NCI-H2029 treated with DMSO at 0.1 percent for 48 hours (cell line): ENCODE data around the gene ABCA4.
"Not testable (repeated sequence)": the region's sequence is repeated elsewhere in the genome, so short reads cannot be mapped to it uniquely, and the experiment has no call there.

ENCODE experiments used
- DNase-seq: peaks from one replicate; lab custom pipeline; 2025; lab: John Stamatoyannopoulos, UW

Gene ABCA4

DNA sequence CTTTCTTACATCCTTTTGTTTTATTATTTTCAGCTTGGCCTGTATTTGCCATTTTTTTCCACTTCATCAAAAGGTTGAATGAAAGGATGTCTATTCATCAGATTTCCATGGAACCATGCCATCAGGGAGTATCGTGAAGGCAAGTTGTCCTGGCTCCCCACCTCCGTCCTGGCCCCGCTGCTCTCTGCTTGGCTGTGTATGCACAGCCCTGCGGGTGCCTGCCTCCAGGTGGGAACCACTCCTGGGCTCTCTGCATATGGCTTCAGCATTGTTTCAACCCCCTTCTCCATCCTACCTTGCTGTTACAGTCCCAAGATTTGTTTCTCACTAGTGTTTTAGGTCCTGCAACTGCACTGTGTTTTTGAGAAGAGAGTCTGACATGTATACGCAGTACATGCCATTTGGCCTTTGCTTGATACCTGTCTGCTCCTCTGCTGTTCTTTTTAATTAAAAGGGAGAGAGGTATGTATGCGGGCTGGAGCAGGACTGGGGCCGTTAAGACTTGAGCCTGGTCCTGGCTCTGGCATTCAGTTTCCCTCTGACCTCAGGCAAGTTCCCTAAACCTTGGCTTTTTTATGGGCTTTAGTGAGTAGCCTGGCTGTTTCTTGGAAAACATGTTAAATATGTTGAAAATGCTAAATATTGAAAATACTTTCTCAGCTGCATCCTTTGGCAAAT lies 141.8 kb downstream of the ABCA4 start:
- DNase-seq, result no peak

DNA sequence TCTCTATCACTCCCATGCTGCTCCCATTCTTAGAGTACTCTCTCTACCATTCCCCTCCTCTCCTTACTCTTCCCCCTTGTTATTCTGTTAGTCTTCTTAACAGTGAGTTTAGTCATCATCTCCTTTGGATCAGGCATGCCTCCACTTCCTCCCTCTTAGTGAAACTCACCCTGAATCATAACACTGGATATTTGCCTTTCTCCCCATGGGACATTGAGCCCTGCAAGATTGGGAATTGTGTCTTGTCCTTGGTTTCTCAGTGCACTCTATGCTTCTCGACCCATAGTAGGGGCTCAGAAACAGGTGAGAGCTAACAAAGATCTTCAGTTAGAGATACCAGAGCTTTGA lies 143.4 kb downstream of the ABCA4 start:
- no peak for DNase-seq

DNA sequence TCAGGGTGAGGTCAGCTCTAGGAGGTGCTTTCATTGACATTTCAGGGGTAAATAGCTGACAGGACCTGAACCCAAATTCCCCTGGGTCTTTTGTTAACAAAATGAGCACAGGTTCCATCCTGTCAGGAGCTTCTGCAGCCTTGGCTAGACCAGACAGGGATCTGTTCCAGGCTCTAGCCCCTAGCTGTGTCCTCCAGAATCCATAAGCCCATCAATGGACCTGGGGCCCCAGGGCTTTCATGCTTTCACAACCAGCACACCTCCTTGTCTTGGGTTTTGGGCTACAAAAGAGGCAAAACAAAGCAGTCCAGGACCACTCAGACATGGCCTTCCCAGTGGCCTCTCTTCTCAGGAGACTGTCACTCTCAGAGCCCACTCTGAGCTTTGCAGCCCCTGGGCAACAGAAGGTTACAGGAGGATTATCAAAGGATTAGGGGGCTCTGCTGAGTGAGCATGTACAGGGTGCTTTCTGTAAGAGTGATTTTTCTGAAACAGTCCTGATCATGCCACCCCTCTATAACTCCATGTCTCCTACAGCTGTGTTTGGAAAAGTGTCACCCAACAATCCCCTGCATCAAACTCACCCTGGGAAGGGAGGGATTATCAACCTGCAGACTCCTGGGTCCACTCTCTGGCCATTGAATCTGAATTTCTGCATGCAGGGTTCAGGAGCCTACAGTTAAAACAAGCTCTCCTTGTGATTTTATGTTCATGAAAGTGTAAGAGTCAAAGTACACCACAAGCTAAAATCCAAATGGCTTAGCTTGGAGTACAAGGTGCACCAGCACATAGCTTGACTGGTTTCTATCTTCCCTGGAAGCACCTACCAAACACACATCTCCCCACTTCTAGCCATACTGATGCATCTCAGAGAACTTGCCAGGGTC lies 144.0 kb downstream of the ABCA4 start:
- DNase-seq, result no peak

DNA sequence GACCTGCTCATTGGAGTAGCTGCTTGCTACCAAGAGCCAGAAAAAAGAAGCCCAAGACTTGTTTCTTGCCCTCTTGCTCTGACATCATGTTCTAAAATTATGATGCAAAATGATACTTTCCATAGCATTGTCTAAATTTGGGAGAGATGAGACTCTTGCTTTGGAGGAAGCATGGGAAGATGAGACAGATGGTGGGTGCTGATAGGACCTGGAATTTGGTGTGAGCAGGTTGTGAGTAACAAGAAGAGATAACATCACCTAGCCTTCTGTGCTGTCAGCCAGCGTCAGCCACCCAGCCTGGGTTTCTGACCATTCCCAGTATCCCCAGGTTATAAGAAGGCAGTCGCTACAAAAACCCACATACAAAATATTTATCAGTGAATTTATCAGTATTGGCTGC lies 144.7 kb downstream of the ABCA4 start:
- no peak for DNase-seq

DNA sequence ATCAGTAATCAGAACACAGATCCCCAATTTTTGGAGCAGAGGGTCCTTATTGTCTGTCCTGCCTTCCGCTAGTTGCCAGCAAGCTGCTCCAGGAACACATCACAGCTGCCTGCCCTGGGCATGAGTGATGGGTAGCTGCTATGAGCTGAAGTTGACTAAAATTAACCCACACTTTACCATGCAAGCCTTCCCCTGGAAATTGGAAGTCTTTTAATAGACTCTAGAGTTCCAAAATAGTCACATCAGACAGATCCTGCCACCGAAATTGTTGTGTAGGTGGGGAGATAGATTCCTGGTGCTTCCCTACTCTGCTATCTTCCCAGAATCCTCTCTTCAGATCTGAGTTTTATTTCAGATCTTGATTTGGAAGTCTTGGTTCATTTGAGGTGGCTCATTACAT lies 148.6 kb downstream of the ABCA4 start:
- DNase-seq, result no peak

DNA sequence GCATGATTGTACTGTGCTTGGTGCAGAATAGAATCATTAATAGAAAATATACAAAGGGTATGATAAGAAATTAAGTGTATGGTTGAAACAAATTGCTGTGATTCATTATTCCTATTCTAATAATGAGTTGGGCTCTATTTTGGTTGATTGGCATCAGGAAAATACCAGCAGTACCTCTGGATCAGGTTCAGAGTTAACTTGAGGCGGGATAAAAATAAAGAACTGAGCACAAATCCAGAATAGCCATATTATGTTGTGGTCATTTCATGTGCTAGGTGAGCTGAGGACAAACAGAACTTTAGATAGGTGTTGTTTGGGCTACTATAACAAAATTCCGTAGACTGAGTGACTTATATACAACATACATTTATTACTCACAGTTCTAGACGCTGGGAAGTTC lies 151.1 kb downstream of the ABCA4 start:
- DNase-seq, result no peak

DNA sequence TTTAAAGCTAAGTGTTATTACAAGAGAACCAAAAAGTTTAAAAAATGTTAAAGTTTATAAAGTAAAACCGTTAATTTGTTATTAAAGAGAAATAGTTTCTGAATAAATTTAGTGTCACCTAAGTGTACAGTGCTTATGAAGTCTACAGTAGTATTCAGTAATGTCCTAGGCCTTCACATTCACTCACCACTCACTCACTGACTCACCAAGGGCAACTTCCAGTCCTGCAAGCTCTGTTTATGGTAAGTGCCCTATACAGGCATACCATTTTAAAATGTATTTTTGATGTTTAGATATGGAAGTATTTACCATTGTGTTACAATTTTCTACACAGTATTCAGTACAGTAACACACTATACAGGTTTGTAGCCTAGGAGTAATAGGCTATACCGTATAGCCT lies 151.6 kb downstream of the ABCA4 start:
- DNase-seq, result no peak

DNA sequence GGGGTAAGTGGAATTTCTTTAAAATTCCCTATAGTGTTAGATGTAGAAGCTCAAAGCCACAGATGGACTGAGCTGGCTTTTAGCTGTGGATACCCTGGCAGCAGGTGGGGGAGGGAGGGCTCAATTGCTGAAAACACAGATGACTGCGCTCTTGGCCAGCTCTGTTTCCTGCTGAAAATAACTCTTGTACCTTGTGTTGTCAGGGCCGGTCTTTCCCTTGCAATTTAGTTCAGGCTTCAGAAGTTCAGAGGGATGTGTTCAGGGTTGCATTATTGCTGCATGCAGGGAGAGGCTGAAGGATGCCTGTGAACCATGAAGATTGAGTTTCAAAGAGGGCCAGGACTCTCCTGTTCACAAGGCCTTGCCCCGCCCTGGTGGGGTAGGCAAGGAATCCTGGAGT lies 153.6 kb downstream of the ABCA4 start:
- DNase-seq, result no peak

DNA sequence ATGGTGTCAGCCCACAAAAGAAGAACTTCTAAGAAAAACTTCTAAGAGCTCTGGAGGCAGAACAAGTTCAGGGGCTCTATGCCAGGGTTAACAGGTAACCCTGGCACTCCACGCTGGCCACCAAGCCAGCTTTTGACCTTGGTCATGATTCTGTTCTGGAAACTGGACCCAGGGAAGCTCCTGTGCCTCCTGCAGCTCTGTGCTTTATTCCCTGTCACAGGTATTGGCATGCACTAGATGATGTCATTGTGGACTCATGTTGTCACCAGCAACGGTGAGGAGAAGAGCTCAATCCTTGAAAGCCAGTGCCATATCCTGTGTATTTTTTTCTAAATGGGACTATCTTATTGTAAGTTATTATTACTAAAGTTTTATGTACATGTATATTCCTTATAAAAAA lies 155.1 kb downstream of the ABCA4 start:
- no peak for DNase-seq

DNA sequence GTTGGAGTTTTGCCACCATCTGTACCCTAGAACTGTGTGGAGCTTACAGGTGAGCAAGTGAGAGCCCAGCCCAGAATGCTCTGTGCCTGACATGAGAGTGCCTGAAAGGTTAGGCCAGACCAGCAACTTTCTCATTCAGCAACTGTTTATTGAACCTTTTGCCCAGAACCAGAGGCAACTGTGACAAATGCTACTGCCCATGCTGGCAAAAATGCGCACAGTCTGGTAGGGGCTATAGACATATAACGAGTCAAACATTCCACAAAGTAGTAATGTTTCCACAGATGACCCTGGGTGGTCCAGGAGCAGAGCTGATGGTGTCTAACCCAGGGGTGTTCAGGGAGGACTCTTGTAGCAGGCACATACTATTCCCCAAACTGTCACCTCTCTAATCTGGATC lies 155.7 kb downstream of the ABCA4 start:
- DNase-seq, result no peak

DNA sequence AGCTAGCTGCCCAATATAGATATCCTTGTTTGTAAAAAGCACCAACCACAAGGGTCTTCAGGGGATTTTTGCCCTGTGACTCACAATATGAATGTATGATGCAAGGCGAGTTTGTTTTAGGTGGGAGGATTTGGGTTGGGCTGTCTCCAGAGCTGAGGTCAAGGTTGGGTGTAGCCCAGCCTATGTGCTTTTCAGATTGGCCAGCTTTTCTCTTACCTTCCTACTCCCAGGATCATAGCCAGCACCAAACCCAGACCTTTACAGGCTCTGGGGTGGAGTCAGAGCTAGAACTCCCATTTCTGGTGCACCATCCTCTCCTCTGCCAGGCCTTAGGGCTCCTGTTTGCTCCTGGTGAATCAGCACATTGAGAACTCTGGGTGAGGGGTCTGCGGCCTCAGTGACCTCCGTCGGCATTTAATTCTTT lies 156.2 kb downstream of the ABCA4 start:
- DNase-seq, result no peak

DNA sequence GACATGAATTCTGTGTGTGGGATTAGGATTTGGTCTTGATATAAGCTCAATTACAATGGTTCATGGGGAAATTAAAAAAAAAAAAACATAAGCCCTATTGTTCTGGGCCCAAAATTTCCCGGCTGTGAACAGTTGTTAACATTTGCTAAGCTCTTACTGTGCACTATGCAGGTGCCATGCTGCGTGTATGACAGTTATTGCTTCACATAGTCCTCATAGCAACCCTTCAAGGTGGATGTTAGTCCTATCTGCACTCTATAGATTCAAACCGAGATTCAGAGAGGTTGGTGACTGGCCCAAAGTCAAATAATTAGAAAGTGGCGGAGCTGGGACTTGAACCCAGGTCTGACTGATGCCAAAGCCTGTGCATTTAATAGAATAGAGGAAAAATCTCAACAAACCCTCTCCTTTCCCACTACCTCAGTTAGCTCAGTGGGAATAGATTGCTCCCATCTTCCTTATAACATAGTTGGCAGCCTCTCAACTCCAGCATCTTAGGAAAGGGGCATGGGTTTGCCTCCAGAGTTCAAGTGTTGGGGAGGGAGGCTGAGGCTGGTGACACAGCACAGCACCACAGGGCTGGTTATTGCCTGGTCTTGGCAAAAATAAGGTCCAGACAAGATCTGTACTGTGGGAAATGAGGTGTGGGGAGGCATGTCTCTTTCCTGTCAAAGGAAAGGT lies 156.7 kb downstream of the ABCA4 start:
- DNase-seq, result no peak

DNA sequence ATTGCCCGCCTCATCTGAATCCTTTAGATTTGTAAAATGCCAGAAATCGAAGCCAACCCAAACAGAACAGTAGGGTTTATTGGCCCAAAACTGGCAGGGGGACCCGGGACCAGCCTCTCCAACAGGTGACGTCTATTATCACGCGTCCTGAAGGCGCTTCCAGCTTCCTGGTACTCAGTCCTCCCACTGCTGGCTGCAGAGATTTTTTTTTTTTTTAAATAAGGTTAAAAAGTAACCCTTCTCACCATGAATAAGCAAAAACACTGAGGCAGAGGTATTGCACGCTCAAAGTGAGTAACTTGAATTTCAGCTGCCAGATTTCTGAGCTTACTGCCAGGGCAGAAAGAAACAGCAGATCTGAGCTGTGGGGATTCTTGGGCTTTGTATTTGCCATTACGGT lies 157.4 kb downstream of the ABCA4 start:
- no peak for DNase-seq

DNA sequence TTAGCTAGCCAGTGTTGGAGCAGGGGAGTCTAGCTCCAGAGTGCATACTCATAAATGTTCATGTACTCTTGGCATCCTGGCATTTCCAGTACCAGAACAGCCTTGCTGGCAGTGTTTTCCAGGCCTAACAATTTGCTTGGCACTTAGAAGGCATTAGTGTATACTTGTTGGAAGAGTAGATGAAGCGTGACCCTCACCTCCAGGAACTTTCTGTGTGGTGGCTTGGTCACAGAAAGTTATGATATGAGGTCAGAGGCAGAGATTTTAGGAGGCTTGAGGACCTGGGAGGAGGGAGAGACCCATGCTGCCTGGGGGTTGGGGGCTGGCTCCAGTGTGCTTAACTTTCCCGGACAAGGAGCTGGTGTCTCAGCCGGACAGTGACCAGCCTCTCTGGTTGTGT lies 159.0 kb downstream of the ABCA4 start:
- DNase-seq, result no peak

DNA sequence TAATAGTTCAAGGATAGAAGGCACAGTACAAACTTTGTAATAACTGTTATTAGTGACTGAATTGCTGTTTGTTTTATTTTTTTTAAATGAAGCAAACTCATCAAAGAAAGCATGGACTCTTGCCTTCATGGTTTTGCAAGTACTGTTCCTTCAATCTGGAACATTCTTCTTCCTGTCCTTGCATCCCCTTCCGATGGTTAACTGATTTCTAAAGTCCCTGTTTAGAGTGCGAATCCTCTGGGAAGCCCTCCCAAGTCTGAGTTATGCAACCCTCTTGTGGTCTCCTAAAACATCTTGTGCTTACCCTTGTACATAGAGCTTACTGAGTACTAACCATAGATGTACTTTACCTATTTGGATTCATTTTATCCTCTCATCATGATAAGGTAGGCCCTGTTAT lies 159.5 kb downstream of the ABCA4 start:
- DNase-seq, result no peak

DNA sequence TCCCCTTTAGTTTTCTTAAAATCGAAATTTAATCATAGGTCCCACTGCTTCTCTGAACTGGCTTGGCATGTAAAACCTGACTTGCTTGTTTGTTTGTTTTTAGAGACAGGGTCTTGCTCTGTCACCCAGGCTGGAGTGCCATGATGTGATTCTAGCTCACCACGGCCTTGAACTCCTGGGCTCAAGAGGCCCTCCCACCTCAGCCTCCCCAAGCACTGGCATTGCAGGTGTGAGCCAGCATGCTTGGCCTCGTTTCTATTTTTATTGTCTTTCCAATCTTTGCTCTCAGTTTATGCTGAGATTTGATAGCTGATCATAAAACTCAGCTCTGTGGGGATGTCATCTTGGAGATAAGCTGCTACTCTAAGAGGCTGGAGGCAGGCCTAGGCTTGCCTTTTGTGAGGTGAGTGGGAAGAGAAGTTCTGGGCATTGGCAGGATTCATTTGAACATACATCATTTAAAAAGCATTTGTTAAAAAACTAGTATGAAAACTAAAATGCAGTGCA lies 160.3 kb downstream of the ABCA4 start:
- DNase-seq, result no peak

DNA sequence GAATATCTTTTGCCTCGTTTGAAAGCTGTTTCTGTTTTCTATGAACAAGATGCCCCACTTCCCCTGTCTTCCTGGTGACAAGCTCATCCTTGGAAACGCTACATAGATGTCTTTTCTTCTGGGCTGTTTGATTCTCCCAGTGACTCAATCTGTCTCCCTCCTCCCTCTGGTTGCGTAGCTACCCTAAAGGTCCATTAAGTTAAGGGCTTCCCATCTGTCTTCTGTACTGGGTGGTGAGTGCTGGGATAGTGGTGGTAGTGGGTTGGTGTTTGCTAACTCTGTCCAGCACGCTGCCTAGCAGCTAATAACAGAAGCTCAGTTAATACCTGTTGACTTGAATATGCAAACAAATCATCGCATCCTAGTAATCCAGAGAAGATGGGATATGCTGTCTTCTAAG lies 161.5 kb downstream of the ABCA4 start:
- no peak for DNase-seq

DNA sequence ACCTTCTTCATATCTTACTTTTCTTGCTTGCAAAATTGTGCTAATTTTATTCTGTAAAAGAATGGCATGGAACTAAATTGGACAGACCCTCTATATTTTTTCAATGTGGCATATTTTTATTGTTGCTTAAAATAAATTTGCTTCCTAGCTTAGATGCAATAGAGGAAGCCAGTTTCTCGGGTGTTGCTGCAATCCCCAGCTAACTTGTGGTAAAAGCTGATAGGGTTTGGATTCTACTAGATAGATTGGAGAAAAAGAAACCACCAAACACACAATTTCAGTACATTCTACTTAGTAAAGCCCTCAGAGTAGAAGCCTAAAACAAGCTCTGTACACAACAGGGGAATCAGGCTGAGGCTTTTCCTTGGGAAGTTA lies 162.2 kb downstream of the ABCA4 start:
- DNase-seq, result no peak

DNA sequence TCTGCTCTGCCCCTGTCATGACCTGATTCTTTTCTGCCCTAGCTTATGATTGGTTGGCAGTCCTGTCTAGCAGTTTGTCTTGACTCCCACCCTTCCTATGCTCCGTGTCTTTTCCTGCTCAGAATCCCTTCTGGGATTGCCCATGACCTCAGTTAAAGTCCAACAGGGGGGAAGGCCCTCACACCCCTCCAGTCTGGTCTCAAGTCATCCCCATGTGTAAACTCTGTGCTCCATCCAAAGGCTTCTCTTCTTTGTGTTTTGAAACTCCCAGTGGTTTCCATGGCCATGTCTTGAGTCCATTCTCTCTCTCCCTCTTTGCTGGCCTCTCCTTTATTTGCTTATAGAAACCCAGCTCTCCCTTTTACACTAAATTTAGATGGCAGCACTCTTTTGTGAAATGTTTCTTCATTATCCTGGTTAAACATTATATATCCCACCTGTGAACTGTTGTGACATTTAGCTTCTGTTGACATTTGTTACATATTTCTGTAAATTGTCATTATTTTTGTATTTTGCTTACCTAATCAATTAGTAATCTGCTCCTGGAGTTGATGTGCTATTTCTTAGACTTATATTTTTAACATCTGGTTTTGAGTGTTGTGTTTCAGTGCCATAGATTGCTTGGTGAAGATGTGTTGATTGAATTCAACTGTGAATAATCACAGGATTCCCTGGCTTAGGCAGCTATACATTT lies 162.8 kb downstream of the ABCA4 start:
- DNase-seq, result no peak

DNA sequence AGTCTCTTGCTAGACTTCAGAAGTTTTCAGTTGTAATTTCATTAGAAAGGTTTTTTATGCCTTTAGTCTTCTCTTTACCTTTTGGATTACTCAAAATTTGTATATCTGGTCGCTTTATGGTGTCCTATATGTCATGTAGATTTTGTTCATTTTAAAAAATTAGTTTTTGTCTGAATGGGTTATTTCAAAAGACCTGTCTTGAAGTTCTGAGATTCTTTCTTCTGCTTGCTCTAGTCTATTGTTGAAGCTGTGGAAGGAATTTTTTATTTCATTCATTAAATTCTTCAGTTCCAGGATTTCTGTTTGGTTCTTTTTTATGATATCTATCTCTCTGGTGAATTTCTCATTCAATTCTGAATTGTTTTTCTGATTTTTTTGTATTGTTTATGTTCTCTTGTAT lies 165.2 kb downstream of the ABCA4 start:
- DNase-seq, result no peak

DNA sequence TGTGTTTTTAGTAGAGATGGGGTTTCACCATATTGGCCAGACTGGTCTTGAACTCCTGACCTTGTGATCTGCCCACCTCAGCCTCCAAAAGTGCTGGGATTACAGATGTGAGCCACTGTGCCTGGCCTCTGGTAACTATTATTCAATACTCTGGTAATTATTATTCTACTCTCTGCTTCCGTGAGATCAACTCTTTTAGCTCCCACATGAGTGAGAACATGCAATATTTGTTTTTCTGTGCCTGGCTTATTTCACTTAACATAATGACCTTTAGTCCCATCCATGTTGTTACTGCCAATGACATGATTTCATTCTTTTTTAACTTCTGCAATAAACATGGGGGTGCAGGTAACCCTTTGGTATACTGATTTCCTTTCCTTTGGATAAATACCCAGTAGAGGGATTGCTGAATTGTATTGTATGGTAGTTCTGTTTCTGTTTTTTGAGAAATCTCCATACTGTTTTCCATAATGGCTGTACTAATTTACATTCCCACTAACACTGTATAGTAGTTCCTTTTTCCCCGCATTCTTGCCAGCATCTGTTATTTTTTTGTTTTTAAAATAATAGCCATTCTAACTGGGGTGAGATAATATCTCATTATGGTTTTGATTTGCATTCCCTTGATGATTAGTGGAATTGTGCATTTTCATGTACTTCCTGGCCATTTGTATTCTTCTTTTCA lies 173.8 kb downstream of the ABCA4 start:
- not testable (repeated sequence) for DNase-seq
